ENCODE results near the gene GPR17.
A peak's percentile ranks its signal among the peaks of the same experiment; 100 is the strongest.

GPR17 gene

GRCh38 chr2:127679680-127680361 is 33.9 kb downstream of the GPR17 start:
- Histone ChIP-seq H4K91ac (ENCODE audit: low read length) (peak overlapping the region; percentile 52), H3K27ac (ENCODE audit: low read length, poor library complexity, severe bottlenecking) (no peak overlapping the region), H3K4me3 (ENCODE audit: insufficient read depth in 1 of 2, low read depth in 1 of 2, low read length in 2 of 2) (no peak overlapping the region), H2BK15ac (ENCODE audit: low read depth, poor library complexity, severe bottlenecking) (no peak overlapping the region), H3K23ac (ENCODE audit: low read length in 2 of 2) (no peak overlapping the region), H3K4me2 (ENCODE audit: low read length, poor library complexity, severe bottlenecking) (no peak overlapping the region), H3K9ac (ENCODE audit: low read length) (no peak overlapping the region), H3K18ac (ENCODE audit: low read depth in 1 of 2, low read length in 2 of 2) (no peak overlapping the region), H3K36me3 (ENCODE audit: control insufficient read depth in 1 of 2, insufficient read depth in 2 of 2, low read depth in 1 of 2, low read length in 2 of 2) (no peaks in the 10 kb centered on the region), H3K14ac (ENCODE audit: low read length in 2 of 2) (no peak overlapping the region), H3K4ac (ENCODE audit: low read depth in 1 of 2, low read length in 2 of 2) (no peak overlapping the region), H3K9me3 (ENCODE audit: control insufficient read depth, low read length) (no peaks in the 10 kb centered on the region), H2BK12ac (ENCODE audit: low read length in 2 of 2) (no peak overlapping the region), H2AFZ (ENCODE audit: low read depth, low read length) (no peak overlapping the region), H4K8ac (ENCODE audit: low read length) (no peak overlapping the region), H3K79me1 (replicated peaks; ENCODE audit: low read length, poor library complexity, severe bottlenecking) (no peaks in the 10 kb centered on the region), H3K4me1 (ENCODE audit: control insufficient read depth, insufficient read depth, low read depth, low read length) (peaks cover 9% of the 10 kb centered on the region), H2AK5ac (ENCODE audit: low read length, severe bottlenecking) (no peak overlapping the region), H3K27me3 (ENCODE audit: control insufficient read depth in 1 of 2, insufficient read depth in 1 of 2, low read length in 2 of 2) (peaks cover 23 to 45% of the 10 kb centered on the region in 2 experiments), H2BK120ac (ENCODE audit: low read depth, low read length) (no peak overlapping the region), H2BK5ac (ENCODE audit: low read depth, low read length, poor library complexity, severe bottlenecking) (no peak overlapping the region)
- DNase-seq: no peak
- WGBS: 95% methylated on average over 14 of the region's 15 CpGs

DNA sequence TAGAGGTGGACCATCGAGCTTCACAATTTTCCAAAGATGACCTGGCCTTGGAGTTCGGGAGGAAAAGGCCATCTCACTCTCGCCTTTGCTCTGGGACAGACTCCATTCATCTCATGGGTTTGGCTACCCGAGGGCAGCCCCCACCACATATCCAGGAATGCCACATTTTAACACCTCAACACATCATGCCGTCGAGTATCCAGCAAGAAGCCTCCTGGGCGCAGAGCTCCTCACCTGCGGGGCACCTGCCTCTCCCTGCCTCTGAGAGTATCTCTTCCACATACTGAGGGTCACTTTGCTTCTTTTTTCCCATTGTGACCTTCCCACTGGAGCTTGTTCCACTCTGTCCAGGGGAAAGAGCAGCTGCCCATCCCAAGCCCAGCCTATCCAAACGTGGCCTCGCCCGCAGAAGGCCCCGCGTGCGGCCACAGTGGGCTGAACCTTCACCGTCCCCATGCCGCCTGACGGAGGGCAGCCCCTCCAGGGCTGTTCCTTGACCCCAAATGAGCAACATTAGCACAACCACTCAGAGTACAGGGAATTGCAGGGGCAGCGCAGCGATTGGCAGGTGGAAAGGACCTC is 34.8 kb downstream of the GPR17 start:
- no peak overlapping the region for H3K18ac ChIP-seq (ENCODE audit: low read depth in 1 of 2, low read length in 2 of 2)
- H2AK5ac ChIP-seq (ENCODE audit: low read length, severe bottlenecking): no peak overlapping the region
- DNase-seq: no peak
- H4K91ac ChIP-seq (ENCODE audit: low read length): no peak overlapping the region
- H2BK15ac ChIP-seq (ENCODE audit: low read depth, poor library complexity, severe bottlenecking): no peak overlapping the region
- no peaks in the 10 kb centered on the region for H3K36me3 ChIP-seq (ENCODE audit: control insufficient read depth in 1 of 2, insufficient read depth in 2 of 2, low read depth in 1 of 2, low read length in 2 of 2)
- no peak overlapping the region for H3K4ac ChIP-seq (ENCODE audit: low read depth in 1 of 2, low read length in 2 of 2)
- no peak overlapping the region for H2AFZ ChIP-seq (ENCODE audit: low read depth, low read length)
- no peak overlapping the region for H3K23ac ChIP-seq (ENCODE audit: low read length in 2 of 2)
- H2BK12ac ChIP-seq (ENCODE audit: low read length in 2 of 2): no peak overlapping the region
- H3K4me2 ChIP-seq (ENCODE audit: low read length, poor library complexity, severe bottlenecking): no peak overlapping the region
- whole genome bisulfite sequencing: 91% methylated on average over 19 of the region's 19 CpGs
- no peak overlapping the region for H3K27ac ChIP-seq (ENCODE audit: low read length, poor library complexity, severe bottlenecking)
- peak overlapping the region; percentile 53 for H3K9ac ChIP-seq (ENCODE audit: low read length)
- H3K27me3 ChIP-seq (ENCODE audit: control insufficient read depth in 1 of 2, insufficient read depth in 1 of 2, low read length in 2 of 2): peaks cover 23 to 42% of the 10 kb centered on the region in 2 experiments
- H4K8ac ChIP-seq (ENCODE audit: low read length): no peak overlapping the region
- no peak overlapping the region for H2BK5ac ChIP-seq (ENCODE audit: low read depth, low read length, poor library complexity, severe bottlenecking)
- peaks cover 6% of the 10 kb centered on the region for H3K4me1 ChIP-seq (ENCODE audit: control insufficient read depth, insufficient read depth, low read depth, low read length)
- no peaks in the 10 kb centered on the region for H3K9me3 ChIP-seq (ENCODE audit: control insufficient read depth, low read length)
- H3K4me3 ChIP-seq (ENCODE audit: insufficient read depth in 1 of 2, low read depth in 1 of 2, low read length in 2 of 2): peak overlapping the region in 1 of 2 experiments; percentile 64
- H3K14ac ChIP-seq (ENCODE audit: low read length in 2 of 2): no peak overlapping the region
- no peak overlapping the region for H2BK120ac ChIP-seq (ENCODE audit: low read depth, low read length)
- H3K79me1 ChIP-seq (replicated peaks; ENCODE audit: low read length, poor library complexity, severe bottlenecking): no peaks in the 10 kb centered on the region

DNA sequence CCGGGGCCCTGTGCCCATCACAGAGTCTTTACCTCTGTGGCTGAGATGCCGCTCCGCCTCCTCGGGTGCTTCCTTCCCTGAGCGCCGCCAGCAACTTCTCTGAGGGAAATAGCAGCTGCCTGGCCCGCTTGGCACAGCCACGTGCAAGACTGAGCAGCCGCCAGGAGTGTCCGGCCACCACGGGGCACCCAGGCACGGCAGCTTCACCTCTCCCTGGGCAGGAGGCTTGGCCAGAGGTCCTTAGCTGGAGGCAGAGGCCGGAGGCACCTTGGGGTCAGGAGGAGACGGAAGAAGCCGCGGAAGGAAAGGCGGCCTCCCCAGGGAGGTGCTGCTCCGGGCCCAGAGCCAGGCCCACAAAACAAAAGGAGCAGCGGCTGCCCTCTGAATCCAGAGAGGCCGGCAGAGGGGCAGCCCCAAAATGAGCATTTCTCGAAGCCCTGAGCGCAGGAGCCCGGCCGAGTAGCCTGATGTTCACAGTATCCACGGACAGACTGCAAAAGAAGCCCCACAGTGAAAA is 35.4 kb downstream of the GPR17 start:
- Histone ChIP-seq H2BK12ac (ENCODE audit: low read length in 2 of 2) (no peak overlapping the region), H3K4me3 (ENCODE audit: insufficient read depth in 1 of 2, low read depth in 1 of 2, low read length in 2 of 2) (peak overlapping the region in 1 of 2 experiments; percentile 64), H2AFZ (ENCODE audit: low read depth, low read length) (no peak overlapping the region), H2BK15ac (ENCODE audit: low read depth, poor library complexity, severe bottlenecking) (no peak overlapping the region), H3K4me2 (ENCODE audit: low read length, poor library complexity, severe bottlenecking) (no peak overlapping the region), H3K9ac (ENCODE audit: low read length) (peak overlapping the region; percentile 53), H4K8ac (ENCODE audit: low read length) (peak overlapping the region; percentile 55), H3K18ac (ENCODE audit: low read depth in 1 of 2, low read length in 2 of 2) (no peak overlapping the region), H3K27me3 (ENCODE audit: control insufficient read depth in 1 of 2, insufficient read depth in 1 of 2, low read length in 2 of 2) (peaks cover 23 to 36% of the 10 kb centered on the region in 2 experiments), H2AK5ac (ENCODE audit: low read length, severe bottlenecking) (no peak overlapping the region), H3K4ac (ENCODE audit: low read depth in 1 of 2, low read length in 2 of 2) (no peak overlapping the region), H3K4me1 (ENCODE audit: control insufficient read depth, insufficient read depth, low read depth, low read length) (peaks cover 3% of the 10 kb centered on the region), H3K14ac (ENCODE audit: low read length in 2 of 2) (no peak overlapping the region), H2BK5ac (ENCODE audit: low read depth, low read length, poor library complexity, severe bottlenecking) (no peak overlapping the region), H3K36me3 (ENCODE audit: control insufficient read depth in 1 of 2, insufficient read depth in 2 of 2, low read depth in 1 of 2, low read length in 2 of 2) (no peaks in the 10 kb centered on the region), H3K9me3 (ENCODE audit: control insufficient read depth, low read length) (no peaks in the 10 kb centered on the region), H3K79me1 (replicated peaks; ENCODE audit: low read length, poor library complexity, severe bottlenecking) (no peaks in the 10 kb centered on the region), H3K23ac (ENCODE audit: low read length in 2 of 2) (no peak overlapping the region), H2BK120ac (ENCODE audit: low read depth, low read length) (no peak overlapping the region), H4K91ac (ENCODE audit: low read length) (no peak overlapping the region), H3K27ac (ENCODE audit: low read length, poor library complexity, severe bottlenecking) (no peak overlapping the region)
- WGBS: 88% methylated on average over 25 of the region's 25 CpGs
- DNase-seq: no peak

DNA sequence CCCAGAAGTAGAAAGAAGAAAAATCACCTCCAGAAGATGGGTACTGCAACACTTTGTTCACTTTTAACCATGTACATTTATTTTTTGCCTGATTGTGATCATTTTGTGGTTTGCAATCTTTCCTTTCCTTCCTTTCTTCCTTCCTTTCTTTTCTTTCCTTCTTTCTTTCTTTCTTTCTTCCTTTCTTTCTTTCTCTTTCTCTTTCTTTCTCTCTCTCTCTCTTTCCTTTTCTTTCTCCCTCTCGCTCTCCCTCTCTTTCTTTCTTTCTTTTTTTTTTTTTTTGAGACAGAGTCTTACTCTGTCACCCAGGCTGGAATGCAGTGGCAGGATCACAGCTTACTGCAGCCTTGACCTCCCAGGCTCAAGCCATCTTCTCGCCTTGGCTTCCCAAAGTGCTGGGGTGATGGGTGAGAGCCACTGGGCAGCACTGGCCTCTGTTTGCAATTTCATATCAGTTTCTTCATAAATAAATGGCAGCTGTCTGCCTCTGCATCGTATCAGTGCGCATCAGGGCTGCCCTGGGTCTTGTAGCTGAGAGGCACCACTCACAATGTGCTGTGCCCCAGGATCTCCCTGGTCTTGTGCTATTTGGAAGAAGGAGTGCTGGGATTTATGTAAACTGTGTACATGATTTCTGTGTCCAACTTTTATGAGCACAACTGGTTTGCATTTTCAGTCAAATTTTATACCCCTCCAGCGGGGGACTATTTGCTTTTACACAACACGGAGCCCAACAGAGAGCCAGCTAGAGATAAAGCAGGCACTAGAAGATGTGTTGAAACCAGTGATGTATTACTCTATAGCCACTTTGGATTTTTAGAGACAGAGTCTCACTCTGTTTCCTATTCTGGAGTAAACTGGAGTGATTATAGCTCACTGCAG is 36.3 kb downstream of the GPR17 start:
- Histone ChIP-seq H2BK5ac (ENCODE audit: low read depth, low read length, poor library complexity, severe bottlenecking) (no peak overlapping the region), H3K4me2 (ENCODE audit: low read length, poor library complexity, severe bottlenecking) (no peak overlapping the region), H3K9me3 (ENCODE audit: control insufficient read depth, low read length) (no peaks in the 10 kb centered on the region), H3K36me3 (ENCODE audit: control insufficient read depth in 1 of 2, insufficient read depth in 2 of 2, low read depth in 1 of 2, low read length in 2 of 2) (no peaks in the 10 kb centered on the region), H2BK120ac (ENCODE audit: low read depth, low read length) (no peak overlapping the region), H2BK15ac (ENCODE audit: low read depth, poor library complexity, severe bottlenecking) (no peak overlapping the region), H2AFZ (ENCODE audit: low read depth, low read length) (no peak overlapping the region), H3K4ac (ENCODE audit: low read depth in 1 of 2, low read length in 2 of 2) (no peak overlapping the region), H3K23ac (ENCODE audit: low read length in 2 of 2) (no peak overlapping the region), H3K27ac (ENCODE audit: low read length, poor library complexity, severe bottlenecking) (no peak overlapping the region), H3K27me3 (ENCODE audit: control insufficient read depth in 1 of 2, insufficient read depth in 1 of 2, low read length in 2 of 2) (peaks cover 14 to 28% of the 10 kb centered on the region in 2 experiments), H3K9ac (ENCODE audit: low read length) (no peak overlapping the region), H2BK12ac (ENCODE audit: low read length in 2 of 2) (no peak overlapping the region), H3K18ac (ENCODE audit: low read depth in 1 of 2, low read length in 2 of 2) (no peak overlapping the region), H3K4me3 (ENCODE audit: insufficient read depth in 1 of 2, low read depth in 1 of 2, low read length in 2 of 2) (no peak overlapping the region), H3K14ac (ENCODE audit: low read length in 2 of 2) (no peak overlapping the region), H4K8ac (ENCODE audit: low read length) (no peak overlapping the region), H4K91ac (ENCODE audit: low read length) (peak overlapping the region; percentile 31), H3K4me1 (ENCODE audit: control insufficient read depth, insufficient read depth, low read depth, low read length) (peaks cover 3% of the 10 kb centered on the region), H2AK5ac (ENCODE audit: low read length, severe bottlenecking) (no peak overlapping the region), H3K79me1 (replicated peaks; ENCODE audit: low read length, poor library complexity, severe bottlenecking) (no peaks in the 10 kb centered on the region)
- DNase-seq: no peak
- 79% methylated on average over 5 of the region's 6 CpGs for WGBS

Measured in mesenchymal stem cell (in vitro differentiated cells and primary cell).